Measurements from ENCODE around the gene MAP4K4.

The MAP4K4 gene

DNA sequence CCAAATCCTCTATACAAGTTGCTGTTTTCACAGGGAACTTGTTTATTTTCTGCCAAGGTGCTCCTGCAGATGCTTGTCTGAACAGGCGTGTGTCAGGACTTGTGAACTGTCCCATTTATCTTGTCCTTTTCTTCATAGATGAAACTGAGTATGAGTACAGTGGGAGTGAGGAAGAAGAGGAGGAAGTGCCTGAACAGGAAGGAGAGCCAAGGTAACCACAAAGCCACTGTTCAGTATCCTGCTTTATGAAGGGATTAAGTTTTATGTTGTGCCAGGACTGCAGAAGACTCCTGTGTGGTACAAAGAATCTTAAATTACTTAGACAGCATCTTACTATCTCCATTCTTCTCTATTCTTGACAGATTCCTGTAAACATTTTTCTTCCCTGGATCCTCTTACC lies 145.0 kb downstream of the MAP4K4 start:
- no peak overlapping the region for H3K4me3 ChIP-seq (ENCODE audit: low read depth, low read length)
- TF ChIP-seq, protein P1, sequence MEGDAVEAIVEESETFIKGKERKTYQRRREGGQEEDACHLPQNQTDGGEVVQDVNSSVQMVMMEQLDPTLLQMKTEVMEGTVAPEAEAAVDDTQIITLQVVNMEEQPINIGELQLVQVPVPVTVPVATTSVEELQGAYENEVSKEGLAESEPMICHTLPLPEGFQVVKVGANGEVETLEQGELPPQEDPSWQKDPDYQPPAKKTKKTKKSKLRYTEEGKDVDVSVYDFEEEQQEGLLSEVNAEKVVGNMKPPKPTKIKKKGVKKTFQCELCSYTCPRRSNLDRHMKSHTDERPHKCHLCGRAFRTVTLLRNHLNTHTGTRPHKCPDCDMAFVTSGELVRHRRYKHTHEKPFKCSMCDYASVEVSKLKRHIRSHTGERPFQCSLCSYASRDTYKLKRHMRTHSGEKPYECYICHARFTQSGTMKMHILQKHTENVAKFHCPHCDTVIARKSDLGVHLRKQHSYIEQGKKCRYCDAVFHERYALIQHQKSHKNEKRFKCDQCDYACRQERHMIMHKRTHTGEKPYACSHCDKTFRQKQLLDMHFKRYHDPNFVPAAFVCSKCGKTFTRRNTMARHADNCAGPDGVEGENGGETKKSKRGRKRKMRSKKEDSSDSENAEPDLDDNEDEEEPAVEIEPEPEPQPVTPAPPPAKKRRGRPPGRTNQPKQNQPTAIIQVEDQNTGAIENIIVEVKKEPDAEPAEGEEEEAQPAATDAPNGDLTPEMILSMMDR (IDR thresholded peaks at IDR 0.05; ENCODE audit: low read depth, low read length) = no peak

GRCh38 chr2:101843048-101843447 lies 145.5 kb downstream of the MAP4K4 start:
- TF ChIP-seq, protein P1 (IDR thresholded peaks at IDR 0.05; ENCODE audit: low read depth, low read length) = no peak
- no peak overlapping the region for H3K4me3 ChIP-seq (ENCODE audit: low read depth, low read length)

DNA sequence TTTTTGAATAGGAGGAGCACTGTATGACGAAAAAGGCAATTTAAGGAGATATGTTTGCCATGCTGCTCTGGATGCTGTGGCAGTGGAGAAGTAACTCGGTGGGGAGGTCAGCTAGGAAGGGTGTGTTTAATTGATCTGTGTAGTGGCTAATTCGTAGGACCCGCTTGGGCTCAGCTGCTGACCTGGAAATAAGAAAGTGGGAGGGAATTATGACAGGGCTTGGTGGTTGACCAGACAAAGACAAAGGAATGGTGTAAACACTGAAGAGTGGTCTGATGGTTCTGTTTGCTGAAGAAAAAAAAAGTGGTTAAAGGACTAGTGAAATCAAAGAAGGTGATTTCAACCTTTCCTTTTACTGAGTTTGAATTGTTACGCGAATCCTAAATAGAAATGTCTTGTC lies 146.0 kb downstream of the MAP4K4 start:
- TF ChIP-seq, protein P1 (IDR thresholded peaks at IDR 0.05; ENCODE audit: low read depth, low read length) = no peak
- no peak overlapping the region for H3K4me3 ChIP-seq (ENCODE audit: low read depth, low read length)

DNA sequence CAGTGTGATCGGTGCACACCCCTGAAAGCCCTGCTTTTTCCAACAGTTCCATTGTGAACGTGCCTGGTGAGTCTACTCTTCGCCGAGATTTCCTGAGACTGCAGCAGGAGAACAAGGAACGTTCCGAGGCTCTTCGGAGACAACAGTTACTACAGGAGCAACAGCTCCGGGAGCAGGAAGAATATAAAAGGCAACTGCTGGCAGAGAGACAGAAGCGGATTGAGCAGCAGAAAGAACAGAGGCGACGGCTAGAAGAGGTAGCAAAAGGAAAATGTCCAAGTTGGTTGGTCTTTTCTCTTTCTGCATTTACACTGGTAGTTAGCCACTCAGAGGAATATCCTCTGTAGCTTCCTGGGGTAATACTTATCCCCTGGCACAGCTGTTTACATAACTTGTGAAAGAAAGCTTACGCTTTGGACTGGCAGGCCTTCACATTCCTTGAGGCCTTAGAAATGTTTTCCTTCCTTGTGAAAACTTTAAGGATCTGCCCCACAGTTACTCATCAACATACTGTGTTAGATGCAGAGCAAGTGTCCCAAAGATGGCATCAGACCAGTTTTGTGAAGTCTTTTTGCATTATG lies 146.6 kb downstream of the MAP4K4 start:
- TF ChIP-seq, protein P1 (IDR thresholded peaks at IDR 0.05; ENCODE audit: low read depth, low read length) = no peak
- no peak overlapping the region for H3K4me3 ChIP-seq (ENCODE audit: low read depth, low read length)

- TF ChIP-seq, protein P1 (IDR thresholded peaks at IDR 0.05; ENCODE audit: low read depth, low read length) = no peak
- no peak overlapping the region for H3K4me3 ChIP-seq (ENCODE audit: low read depth, low read length)
These were observed 149.5 kb downstream of the MAP4K4 start for GRCh38 chr2:101846973-101847372.

DNA sequence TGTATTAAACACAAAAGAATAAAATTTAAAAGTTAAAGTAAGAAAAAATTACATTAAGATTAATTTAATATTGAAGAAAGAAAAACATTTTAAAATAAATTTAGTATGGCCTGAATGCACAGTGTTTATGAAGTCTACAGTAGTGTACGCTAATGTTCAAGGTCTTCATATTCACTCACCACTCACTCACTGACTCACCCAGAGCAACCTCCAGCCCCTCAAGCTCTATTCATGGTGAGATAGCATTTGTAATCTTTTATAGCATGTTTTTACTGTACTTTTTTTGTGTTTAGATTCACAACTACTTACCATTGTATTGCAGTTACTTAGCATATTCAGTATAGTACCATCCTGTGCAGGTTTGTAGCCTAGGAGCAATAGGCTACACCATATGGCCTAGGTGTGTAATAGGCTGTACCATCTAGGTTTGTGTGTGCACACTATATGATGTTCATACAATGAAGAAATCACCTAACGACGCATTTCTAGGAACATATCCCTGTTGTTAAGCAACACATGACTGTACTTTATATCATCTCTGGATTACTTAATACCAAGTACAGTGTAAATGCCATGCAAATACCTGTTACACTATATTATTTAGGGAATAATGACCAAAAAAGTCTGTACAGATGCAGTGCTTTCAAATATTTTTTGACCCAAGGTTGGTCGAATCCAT lies 150.3 kb downstream of the MAP4K4 start:
- TF ChIP-seq, protein P1 (IDR thresholded peaks at IDR 0.05; ENCODE audit: low read depth, low read length) = no peak

DNA sequence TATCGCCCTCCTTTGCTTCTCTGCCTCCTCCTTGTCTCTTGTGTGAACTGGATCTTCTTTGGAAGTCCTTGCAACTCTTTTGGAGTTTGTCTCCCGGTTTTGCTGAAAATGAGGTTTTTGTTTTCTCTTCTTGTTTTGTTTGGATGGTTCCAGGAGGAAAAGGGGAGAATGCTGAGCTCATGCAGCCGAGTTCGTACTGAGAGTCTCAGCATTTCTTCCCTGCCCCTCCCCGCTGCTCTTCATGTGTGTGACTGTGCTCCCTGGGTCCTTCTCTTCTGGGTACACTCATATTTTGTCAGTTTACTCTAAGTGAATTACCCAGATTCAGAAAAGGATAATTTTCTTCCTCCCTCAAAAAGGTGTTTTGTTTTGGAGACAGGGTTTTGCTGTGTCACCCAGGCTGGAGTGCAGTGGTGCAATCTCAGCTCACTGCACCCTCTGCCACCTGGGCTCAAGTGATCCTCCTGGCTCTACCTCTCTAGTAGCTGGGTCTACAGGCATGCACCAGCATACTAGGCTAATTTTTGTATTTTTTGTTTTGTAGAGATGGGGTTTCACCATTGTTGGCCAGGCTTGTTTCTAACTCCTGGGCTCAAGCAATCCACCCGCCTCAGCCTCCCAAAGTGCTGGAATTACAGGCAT lies 151.4 kb downstream of the MAP4K4 start:
- no peak overlapping the region for H3K4me3 ChIP-seq (ENCODE audit: low read depth, low read length)
- TF ChIP-seq, protein P1 (IDR thresholded peaks at IDR 0.05; ENCODE audit: low read depth, low read length) = no peak

More for the DNA sequence above, 150.3 kb downstream of the MAP4K4 start:
- no peak overlapping the region for H3K4me3 ChIP-seq (ENCODE audit: low read depth, low read length)
